Measurements from ENCODE around the gene NPIPB2. TPM values are rescaled to one million over a fixed set of nuclear protein-coding genes. Genes with fewer than 3 reads are reported as not detected.

NPIPB2 gene
- total and polyA plus RNA-seq, 10 of the 15 experiments (the other 5 are each of a cell fraction or from before 2014, with no cell fraction given): 1.9 to 29.3 (median 10.8) TPM

DNA sequence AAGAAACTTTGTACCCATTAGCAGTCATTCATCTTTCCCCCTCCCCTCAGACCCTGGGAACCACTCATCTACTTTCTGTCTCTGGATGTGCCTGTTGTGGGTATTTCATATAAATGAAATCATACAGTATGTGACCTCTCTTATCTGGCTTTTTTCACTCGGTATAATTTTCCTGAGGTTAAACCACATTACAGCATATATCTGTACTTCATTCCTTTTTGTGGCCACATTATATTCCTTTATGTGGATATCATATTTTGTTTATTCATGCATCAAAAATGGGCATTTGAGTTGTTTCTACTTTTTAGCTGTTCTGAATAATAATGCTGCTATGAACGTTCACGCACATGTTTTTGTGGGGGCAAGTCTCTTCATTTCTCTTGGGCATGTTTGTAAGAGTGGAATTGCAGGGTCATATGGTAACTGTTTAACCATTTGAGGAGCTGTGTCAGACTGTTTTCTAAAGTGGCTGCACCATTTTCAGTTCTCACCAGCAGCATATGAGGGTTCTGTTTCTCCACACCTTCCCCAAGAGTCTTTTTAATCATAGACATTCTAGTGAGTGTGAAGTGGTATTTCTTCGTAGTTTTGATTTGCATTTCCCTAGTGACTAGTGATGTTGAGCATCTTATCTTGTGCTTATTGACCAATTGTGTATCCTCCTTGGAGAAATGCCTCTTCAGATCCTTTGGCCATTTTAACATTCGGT lies 38.4 kb upstream of the NPIPB2 start (continued):
- no peak for TF ChIP-seq MEF2A (IDR thresholded peaks at IDR 0.05; ENCODE audit: insufficient read depth, low read depth, low read length)
- no peak for TF ChIP-seq CHD2 (IDR thresholded peaks at IDR 0.05; ENCODE audit: borderline replicate concordance, low read depth, low read length)
- TF ChIP-seq, protein P1, sequence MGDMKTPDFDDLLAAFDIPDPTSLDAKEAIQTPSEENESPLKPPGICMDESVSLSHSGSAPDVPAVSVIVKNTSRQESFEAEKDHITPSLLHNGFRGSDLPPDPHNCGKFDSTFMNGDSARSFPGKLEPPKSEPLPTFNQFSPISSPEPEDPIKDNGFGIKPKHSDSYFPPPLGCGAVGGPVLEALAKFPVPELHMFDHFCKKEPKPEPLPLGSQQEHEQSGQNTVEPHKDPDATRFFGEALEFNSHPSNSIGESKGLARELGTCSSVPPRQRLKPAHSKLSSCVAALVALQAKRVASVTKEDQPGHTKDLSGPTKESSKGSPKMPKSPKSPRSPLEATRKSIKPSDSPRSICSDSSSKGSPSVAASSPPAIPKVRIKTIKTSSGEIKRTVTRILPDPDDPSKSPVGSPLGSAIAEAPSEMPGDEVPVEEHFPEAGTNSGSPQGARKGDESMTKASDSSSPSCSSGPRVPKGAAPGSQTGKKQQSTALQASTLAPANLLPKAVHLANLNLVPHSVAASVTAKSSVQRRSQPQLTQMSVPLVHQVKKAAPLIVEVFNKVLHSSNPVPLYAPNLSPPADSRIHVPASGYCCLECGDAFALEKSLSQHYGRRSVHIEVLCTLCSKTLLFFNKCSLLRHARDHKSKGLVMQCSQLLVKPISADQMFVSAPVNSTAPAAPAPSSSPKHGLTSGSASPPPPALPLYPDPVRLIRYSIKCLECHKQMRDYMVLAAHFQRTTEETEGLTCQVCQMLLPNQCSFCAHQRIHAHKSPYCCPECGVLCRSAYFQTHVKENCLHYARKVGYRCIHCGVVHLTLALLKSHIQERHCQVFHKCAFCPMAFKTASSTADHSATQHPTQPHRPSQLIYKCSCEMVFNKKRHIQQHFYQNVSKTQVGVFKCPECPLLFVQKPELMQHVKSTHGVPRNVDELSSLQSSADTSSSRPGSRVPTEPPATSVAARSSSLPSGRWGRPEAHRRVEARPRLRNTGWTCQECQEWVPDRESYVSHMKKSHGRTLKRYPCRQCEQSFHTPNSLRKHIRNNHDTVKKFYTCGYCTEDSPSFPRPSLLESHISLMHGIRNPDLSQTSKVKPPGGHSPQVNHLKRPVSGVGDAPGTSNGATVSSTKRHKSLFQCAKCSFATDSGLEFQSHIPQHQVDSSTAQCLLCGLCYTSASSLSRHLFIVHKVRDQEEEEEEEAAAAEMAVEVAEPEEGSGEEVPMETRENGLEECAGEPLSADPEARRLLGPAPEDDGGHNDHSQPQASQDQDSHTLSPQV (IDR thresholded peaks at IDR 0.05): no peak
- no peak for TF ChIP-seq CHD4 (IDR thresholded peaks at IDR 0.05)
- TF ChIP-seq, protein P2, sequence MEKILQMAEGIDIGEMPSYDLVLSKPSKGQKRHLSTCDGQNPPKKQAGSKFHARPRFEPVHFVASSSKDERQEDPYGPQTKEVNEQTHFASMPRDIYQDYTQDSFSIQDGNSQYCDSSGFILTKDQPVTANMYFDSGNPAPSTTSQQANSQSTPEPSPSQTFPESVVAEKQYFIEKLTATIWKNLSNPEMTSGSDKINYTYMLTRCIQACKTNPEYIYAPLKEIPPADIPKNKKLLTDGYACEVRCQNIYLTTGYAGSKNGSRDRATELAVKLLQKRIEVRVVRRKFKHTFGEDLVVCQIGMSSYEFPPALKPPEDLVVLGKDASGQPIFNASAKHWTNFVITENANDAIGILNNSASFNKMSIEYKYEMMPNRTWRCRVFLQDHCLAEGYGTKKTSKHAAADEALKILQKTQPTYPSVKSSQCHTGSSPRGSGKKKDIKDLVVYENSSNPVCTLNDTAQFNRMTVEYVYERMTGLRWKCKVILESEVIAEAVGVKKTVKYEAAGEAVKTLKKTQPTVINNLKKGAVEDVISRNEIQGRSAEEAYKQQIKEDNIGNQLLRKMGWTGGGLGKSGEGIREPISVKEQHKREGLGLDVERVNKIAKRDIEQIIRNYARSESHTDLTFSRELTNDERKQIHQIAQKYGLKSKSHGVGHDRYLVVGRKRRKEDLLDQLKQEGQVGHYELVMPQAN (conservative IDR thresholded peaks at IDR 0.05): 0 out of 2 replicates have a peak, but pooled peaks have one; percentile 13
- TF ChIP-seq, protein P3, sequence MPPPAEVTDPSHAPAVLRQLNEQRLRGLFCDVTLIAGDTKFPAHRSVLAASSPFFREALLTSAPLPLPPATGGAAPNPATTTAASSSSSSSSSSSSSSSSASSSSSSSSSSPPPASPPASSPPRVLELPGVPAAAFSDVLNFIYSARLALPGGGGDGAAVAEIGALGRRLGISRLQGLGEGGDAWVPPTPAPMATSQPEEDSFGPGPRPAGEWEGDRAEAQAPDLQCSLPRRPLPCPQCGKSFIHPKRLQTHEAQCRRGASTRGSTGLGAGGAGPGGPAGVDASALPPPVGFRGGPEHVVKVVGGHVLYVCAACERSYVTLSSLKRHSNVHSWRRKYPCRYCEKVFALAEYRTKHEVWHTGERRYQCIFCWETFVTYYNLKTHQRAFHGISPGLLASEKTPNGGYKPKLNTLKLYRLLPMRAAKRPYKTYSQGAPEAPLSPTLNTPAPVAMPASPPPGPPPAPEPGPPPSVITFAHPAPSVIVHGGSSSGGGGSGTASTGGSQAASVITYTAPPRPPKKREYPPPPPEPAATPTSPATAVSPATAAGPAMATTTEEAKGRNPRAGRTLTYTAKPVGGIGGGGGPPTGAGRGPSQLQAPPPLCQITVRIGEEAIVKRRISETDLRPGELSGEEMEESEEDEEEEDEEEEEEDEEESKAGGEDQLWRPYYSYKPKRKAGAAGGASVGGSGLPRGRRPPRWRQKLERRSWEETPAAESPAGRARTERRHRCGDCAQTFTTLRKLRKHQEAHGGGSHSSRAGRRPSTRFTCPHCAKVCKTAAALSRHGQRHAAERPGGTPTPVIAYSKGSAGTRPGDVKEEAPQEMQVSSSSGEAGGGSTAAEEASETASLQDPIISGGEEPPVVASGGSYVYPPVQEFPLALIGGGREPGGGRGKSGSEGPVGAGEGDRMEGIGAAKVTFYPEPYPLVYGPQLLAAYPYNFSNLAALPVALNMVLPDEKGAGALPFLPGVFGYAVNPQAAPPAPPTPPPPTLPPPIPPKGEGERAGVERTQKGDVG (CRISPR knock-in tag; IDR thresholded peaks at IDR 0.05): no peak
- TF ChIP-seq HDAC6 (IDR thresholded peaks at IDR 0.05; ENCODE audit: unreplicated experiment): no peak
- TF ChIP-seq, protein P4, sequence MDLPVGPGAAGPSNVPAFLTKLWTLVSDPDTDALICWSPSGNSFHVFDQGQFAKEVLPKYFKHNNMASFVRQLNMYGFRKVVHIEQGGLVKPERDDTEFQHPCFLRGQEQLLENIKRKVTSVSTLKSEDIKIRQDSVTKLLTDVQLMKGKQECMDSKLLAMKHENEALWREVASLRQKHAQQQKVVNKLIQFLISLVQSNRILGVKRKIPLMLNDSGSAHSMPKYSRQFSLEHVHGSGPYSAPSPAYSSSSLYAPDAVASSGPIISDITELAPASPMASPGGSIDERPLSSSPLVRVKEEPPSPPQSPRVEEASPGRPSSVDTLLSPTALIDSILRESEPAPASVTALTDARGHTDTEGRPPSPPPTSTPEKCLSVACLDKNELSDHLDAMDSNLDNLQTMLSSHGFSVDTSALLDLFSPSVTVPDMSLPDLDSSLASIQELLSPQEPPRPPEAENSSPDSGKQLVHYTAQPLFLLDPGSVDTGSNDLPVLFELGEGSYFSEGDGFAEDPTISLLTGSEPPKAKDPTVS (IDR thresholded peaks at IDR 0.05; ENCODE audit: low read depth, low read length): no peak
- no peak for TF ChIP-seq PAX8 (IDR thresholded peaks at IDR 0.05)
- TF ChIP-seq, protein P5, sequence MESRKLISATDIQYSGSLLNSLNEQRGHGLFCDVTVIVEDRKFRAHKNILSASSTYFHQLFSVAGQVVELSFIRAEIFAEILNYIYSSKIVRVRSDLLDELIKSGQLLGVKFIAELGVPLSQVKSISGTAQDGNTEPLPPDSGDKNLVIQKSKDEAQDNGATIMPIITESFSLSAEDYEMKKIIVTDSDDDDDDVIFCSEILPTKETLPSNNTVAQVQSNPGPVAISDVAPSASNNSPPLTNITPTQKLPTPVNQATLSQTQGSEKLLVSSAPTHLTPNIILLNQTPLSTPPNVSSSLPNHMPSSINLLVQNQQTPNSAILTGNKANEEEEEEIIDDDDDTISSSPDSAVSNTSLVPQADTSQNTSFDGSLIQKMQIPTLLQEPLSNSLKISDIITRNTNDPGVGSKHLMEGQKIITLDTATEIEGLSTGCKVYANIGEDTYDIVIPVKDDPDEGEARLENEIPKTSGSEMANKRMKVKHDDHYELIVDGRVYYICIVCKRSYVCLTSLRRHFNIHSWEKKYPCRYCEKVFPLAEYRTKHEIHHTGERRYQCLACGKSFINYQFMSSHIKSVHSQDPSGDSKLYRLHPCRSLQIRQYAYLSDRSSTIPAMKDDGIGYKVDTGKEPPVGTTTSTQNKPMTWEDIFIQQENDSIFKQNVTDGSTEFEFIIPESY (IDR thresholded peaks at IDR 0.05): no peak
- TF ChIP-seq YY1 (IDR thresholded peaks at IDR 0.05; ENCODE audit: low read depth, low read length): 0 out of 2 replicates have a peak, but pooled peaks have one; percentile 39
- TF ChIP-seq SRF (IDR thresholded peaks at IDR 0.05; ENCODE audit: low read depth in 2 of 2, low read length in 2 of 2): no peak
- TF ChIP-seq, protein P6, sequence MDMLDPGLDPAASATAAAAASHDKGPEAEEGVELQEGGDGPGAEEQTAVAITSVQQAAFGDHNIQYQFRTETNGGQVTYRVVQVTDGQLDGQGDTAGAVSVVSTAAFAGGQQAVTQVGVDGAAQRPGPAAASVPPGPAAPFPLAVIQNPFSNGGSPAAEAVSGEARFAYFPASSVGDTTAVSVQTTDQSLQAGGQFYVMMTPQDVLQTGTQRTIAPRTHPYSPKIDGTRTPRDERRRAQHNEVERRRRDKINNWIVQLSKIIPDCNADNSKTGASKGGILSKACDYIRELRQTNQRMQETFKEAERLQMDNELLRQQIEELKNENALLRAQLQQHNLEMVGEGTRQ (IDR thresholded peaks at IDR 0.05; ENCODE audit: borderline replicate concordance, low read depth, low read length): no peak
- TF ChIP-seq SP1 (IDR thresholded peaks at IDR 0.05; ENCODE audit: low read depth, low read length): no peak
- TF ChIP-seq RAD21 (IDR thresholded peaks at IDR 0.05; ENCODE audit: insufficient read depth, low read depth, low read length): no peak

Data from GM12878 (cell line).